Mesodermal cell (in vitro differentiated cells): ENCODE data around the gene LRRC75B. TPM values are rescaled to one million over a fixed set of nuclear protein-coding genes. Genes with fewer than 3 reads are reported as not detected.
A peak's percentile ranks its signal among the peaks of the same experiment; 100 is the strongest.
"Not testable (repeated sequence)": the region's sequence is repeated elsewhere in the genome, so short reads cannot be mapped to it uniquely, and the experiment has no call there.

Source experiments
- H3K27ac ChIP-seq: 2 replicates; pipeline ENCODE4 v1.7.0; 2013; ENCODE audit warnings: mild to moderate bottlenecking, low read depth, low read length, moderate library complexity; ENCODE audit not compliant: severe bottlenecking
- H3K36me3 ChIP-seq: 2 replicates; pipeline ENCODE4 v1.7.1; 2013; ENCODE audit warnings: mild to moderate bottlenecking, low read length, moderate library complexity; ENCODE audit not compliant: control insufficient read depth, insufficient read depth
- H3K4me1 ChIP-seq: one replicate; pipeline ENCODE4 v1.7.1; 2013; ENCODE audit warnings: mild to moderate bottlenecking, low read length; ENCODE audit not compliant: insufficient read depth, control insufficient read depth, poor library complexity, severe bottlenecking
- H3K4me3 ChIP-seq: 2 replicates; pipeline ENCODE4 v1.7.0; 2013; ENCODE audit warnings: low read length, control low read depth, mild to moderate bottlenecking; ENCODE audit not compliant: insufficient read depth, poor library complexity, severe bottlenecking; ENCODE audit errors: extremely low read depth
- H3K9me3 ChIP-seq: 2 replicates; pipeline ENCODE4 v1.7.1; 2013; ENCODE audit warnings: mild to moderate bottlenecking, low read length, moderate library complexity; ENCODE audit not compliant: control insufficient read depth
- WGBS, 2 experiments: methylation state at CpG; one replicate each; pipeline ENCODE4 v1.1.5; 2013; ENCODE audit warnings: missing lambda C conversion rate in 2 of 2; ENCODE audit not compliant: insufficient coverage in 2 of 2; 5-methylcytosine and 5-hydroxymethylcytosine counted together
- polyA plus RNA-seq, 2 experiments: library from polyadenylated mRNA; stranded (reverse); fragments of 50-300 nt; gene quantifications; one replicate each; pipeline ENCODE4 v1.2.3, GENCODE V29; 2013

LRRC75B gene, protein sequence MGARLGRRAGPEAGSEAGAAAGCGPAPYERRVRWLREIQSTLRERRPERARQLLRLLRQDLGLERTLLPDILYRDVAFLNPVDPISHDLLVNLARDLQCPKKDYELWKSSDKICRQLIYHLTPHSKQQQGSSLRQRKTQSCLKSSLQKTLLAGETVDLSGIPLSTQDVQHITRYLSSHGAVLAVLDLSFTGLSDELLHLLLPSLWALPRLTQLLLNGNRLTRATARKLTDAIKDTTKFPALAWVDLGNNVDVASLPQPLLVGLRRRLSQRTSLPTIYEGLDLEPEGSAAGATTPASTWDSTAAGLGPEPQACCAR
- polyA plus RNA-seq (2013, experiment 1 of 2): 34.0 TPM
- polyA plus RNA-seq (2013, experiment 2 of 2): 26.3 TPM

DNA sequence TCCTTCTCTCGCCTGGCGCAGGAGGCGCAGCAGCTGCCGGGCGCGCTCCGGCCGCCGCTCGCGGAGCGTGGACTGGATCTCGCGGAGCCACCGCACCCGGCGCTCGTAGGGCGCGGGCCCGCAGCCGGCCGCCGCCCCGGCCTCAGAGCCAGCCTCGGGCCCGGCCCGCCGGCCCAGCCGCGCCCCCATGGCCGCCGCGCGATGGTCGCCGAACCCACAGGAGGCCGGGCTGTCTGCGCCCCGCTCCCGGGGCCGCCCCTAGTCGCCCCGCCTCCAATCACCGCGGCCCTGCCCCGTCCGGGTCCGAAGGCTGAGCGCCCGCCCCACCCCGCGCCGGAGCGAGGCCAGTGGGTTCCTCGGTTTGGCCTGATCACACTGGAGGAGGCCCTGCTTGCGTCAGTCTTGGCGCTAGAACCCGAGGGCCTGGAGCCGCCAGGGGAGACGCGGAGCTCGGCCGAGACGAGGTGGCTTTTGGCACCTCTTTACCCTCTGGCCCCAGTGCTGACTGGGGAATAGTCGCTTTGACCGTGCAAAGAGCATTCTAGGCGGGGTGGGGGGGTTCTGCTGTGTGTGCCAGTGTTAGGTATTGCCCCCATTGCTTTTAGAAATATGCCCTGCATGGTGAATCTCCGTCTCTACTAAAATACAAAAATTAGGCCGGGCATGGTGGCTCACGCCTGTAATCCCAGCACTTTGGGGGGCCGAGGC, at the start of gene LRRC75B:
TSS of gene LRRC75B (minus strand) at position 223 of the 708 bp plus-strand sequence. CDS start at position 189, 34 bp downstream.
- Histone ChIP-seq H3K4me1 (peaks cover 17% of the 10 kb centered on the region), H3K9me3 (no peaks in the 10 kb centered on the region), H3K27ac (peak within 1 kb of the TSS; percentile 60), H3K36me3 (peaks cover 12% of the 10 kb centered on the region), H3K4me3 (peak within 1 kb of the TSS; percentile 65)
- WGBS, 2 experiments: 8% methylated on average over 47 to 51 of the region's 72 CpGs

GRCh38 chr22:24642307-24642706, 49.4 kb upstream of the LRRC75B start:
- H3K9me3 ChIP-seq, H3K36me3 ChIP-seq, H3K27ac ChIP-seq, H3K4me1 ChIP-seq, H3K4me3 ChIP-seq: not testable (repeated sequence)
- WGBS, 2 experiments: 100% methylated on average over 1 of the region's 1 CpG; no CpG with 5 or more reads in 1 of the 2 experiments

DNA sequence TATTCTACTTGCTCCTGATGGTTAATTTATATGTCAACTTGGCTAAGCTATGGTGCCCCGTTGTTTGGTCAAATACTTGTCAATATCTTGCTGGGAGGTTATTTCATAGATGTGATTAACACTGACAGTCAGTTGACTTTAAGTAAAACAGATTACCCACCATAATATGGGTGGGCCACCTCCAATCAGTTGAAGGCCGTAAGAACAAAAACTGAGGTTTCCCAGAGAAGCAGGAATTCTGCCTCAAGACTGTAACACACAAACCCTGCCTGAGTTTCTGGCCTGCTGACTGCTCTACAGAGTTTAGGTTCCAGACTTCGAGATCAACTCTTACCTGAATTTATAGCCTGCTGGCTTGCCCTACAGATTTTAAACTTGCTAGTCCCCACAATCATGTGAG, 43.6 kb upstream of the LRRC75B start:
- 94 to 96% methylated on average over 2 of the region's 3 CpGs for WGBS, 2 experiments
- not testable (repeated sequence) for H3K4me3 ChIP-seq, H3K27ac ChIP-seq, H3K36me3 ChIP-seq, H3K9me3 ChIP-seq
- H3K4me1 ChIP-seq: peaks cover 21% of the 10 kb centered on the region

DNA sequence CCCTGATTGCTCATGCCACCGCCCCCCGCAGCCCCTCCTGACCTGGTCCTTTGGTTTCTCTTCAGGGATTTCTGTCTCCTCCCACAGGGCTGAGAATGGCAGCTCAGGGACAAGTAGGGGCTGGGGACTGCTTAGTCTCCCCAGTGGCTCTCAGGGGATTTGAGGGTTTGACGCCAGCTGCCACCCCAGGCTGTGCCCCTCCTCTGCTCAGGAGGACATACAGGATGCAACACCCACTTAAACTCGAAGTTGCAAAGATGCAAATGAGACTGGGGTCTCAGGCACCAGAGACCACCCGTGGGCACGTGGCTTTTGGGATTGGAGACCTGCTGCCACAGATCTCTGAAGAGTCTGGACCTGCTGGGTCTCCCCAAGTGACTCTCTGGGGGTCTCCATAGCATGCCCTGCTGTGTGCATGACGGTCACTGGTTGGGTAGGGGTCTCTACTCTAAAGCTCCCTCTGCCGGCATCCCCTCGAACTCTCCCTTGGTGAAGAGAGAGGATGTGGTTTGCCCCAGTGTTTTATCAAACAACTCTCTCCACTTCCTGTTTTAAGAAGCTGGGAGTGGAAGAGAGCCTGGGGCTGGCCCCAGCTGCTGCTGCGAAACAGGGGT, 42.0 kb upstream of the LRRC75B start:
- 61 to 65% methylated on average over 3 to 4 of the region's 10 CpGs for WGBS, 2 experiments
- H3K27ac ChIP-seq, H3K9me3 ChIP-seq, H3K4me3 ChIP-seq, H3K36me3 ChIP-seq: not testable (repeated sequence)
- H3K4me1 ChIP-seq: peaks cover 25% of the 10 kb centered on the region

DNA sequence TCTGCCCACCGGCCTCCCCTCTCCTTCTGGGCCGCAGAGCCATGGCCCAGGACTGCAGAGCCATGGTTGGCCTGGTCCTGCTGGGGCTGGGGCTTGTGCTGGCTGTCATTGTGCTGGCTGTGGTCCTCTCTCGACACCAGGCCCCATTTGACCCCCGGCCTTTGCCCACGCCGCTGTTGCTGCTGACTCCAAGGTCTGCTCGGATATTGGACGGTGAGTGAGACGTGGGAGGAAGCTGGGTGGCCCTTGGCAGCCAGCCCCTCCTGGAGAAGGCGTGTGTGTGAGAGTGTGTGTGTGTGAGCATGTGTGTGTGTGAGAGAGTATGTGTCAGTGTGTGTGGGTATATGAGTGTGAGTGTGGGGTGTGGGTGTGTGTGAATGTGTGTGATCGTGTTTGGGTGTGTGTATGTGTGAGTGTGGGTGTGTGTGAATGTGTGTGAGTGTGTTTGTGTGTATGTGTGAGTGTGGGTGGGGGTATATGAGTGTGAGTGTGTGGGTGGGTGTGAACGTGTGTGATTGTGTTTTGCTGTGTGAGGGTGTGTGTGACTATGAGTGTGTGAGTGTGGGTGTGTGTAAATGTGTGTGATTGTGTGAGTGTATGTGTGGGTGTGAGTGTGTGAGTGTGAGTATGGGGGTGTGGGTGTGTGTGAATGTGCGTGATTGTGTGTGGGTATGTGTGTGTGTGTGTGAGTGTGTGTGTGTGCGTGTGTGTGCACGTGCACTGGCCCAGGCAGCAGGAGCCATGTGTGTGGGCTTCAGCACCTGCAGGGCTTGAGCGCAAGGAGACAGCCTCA, 40.6 kb upstream of the LRRC75B start:
- H3K4me3 ChIP-seq, H3K9me3 ChIP-seq, H3K36me3 ChIP-seq, H3K27ac ChIP-seq: not testable (repeated sequence)
- peaks cover 25% of the 10 kb centered on the region for H3K4me1 ChIP-seq
- 91 to 93% methylated on average over 5 to 10 of the region's 16 CpGs for WGBS, 2 experiments

- H3K4me3 ChIP-seq, H3K36me3 ChIP-seq, H3K9me3 ChIP-seq, H3K27ac ChIP-seq: not testable (repeated sequence)
- peaks cover 25% of the 10 kb centered on the region for H3K4me1 ChIP-seq
- WGBS, 2 experiments: 86% methylated on average over 1 of the region's 13 CpGs; no CpG with 5 or more reads in 1 of the 2 experiments
Observed at GRCh38 chr22:24632642-24633041, 39.8 kb upstream of the LRRC75B start.

GRCh38 chr22:24631430-24632122, 38.7 kb upstream of the LRRC75B start:
- not testable (repeated sequence) for H3K4me3 ChIP-seq, H3K36me3 ChIP-seq, H3K9me3 ChIP-seq
- Histone ChIP-seq H3K4me1 (peaks cover 25% of the 10 kb centered on the region), H3K27ac (peak overlapping the region; percentile 80)
- WGBS, 2 experiments: 75 to 94% methylated on average over 3 to 5 of the region's 16 CpGs

- not testable (repeated sequence) for H3K36me3 ChIP-seq, H3K4me3 ChIP-seq, H3K9me3 ChIP-seq
- Histone ChIP-seq H3K4me1 (peaks cover 25% of the 10 kb centered on the region), H3K27ac (peak overlapping the region; percentile 80)
- WGBS, 2 experiments: no CpG with 5 or more reads among the region's 7 CpGs
Observed at GRCh38 chr22:24630812-24631427, 38.0 kb upstream of the LRRC75B start.

DNA sequence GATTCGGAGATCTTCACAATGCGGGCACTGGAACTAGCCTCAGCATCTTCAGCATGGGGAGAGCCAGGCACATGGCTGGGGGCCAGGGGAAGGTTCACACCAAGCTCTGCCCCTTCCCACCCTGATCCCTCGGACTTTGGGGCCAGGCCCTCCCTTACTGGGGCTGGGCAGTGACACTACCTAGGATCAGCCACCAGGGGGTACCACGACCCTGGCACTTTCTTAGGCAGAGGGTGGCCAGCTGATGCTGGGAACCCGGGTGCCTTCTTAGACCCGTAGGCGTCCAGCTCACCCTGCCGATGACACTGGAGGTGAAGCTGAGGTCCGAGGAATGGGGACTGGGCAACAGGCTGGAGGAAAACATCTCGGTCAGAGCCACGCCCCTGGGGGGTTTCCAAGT, 36.2 kb upstream of the LRRC75B start:
- not testable (repeated sequence) for H3K27ac ChIP-seq, H3K9me3 ChIP-seq, H3K4me3 ChIP-seq, H3K36me3 ChIP-seq
- WGBS, 2 experiments: 67% methylated on average over 1 of the region's 11 CpGs; no CpG with 5 or more reads in 1 of the 2 experiments
- H3K4me1 ChIP-seq: peaks cover 19% of the 10 kb centered on the region
